Muscle of back (tissue), 10 donors: ENCODE data around the gene PSMA4. TPM values are rescaled to one million over a fixed set of nuclear protein-coding genes. Genes with fewer than 3 reads are reported as not detected.

Experiments used
- polyA plus RNA-seq, 10 donors: library from polyadenylated mRNA; unstranded; fragments of 120-200 nt; gene quantifications; one replicate each; pipeline ENCODE4 v1.2.1, GENCODE V29; 2013; ENCODE audit not compliant: insufficient read length in 10 of 10

Gene PSMA4
- polyA plus RNA-seq, 10 donors, result 136 to 185 (median 164) TPM

Other genes with a start within 250 kb of the PSMA4 start
- 10 to 100 TPM; 49.9 to 74.2 (median 56.3) TPM for gene SKIC8, start 240.8 kb upstream of the PSMA4 start, polyA plus RNA-seq
- 100 to 1,000 TPM in 1 of 10 donors, 10 to 100 TPM in 8, 1 to 10 TPM in 1; 7.7 to 110 (median 53.8) TPM for gene CRABP1, start 200.1 kb upstream of the PSMA4 start, polyA plus RNA-seq
- gene IREB2, start 102.2 kb upstream of the PSMA4 start, polyA plus RNA-seq, result 10 to 100 TPM; 35.1 to 54.0 (median 42.4) TPM
- gene HYKK, start 32.9 kb upstream of the PSMA4 start, polyA plus RNA-seq, result 1 to 10 TPM; 1.5 to 3.8 (median 2.1) TPM
- gene CHRNA5, start 25.1 kb downstream of the PSMA4 start, polyA plus RNA-seq, result 1 to 10 TPM in 7 of 10 donors, under 1 TPM in 3; 0.47 to 3.7 (median 1.7) TPM
- gene CHRNA3, start 80.6 kb downstream of the PSMA4 start, polyA plus RNA-seq, result under 1 TPM in 8 of 10 donors, not detected in 2; 0.05 to 0.48 (median 0.24) TPM
- gene CHRNB4, start 100.8 kb downstream of the PSMA4 start, polyA plus RNA-seq, result 1 to 10 TPM in 2 of 10 donors, under 1 TPM in 8; 0.16 to 1.2 (median 0.41) TPM